Stimulated activated CD4-positive, alpha-beta T cell treated with anti-CD3 and anti-CD28 coated beads, Interleukin-12 subunit alpha, Interleukin-12 subunit beta, amount 100 ng/mL, for 48 hours (primary cell): ENCODE results near the gene CIP2A.
"Not testable (repeated sequence)": the region's sequence is repeated elsewhere in the genome, so short reads cannot be mapped to it uniquely, and the experiment has no call there.

Experiments
- DNase-seq, 3 donors: peaks; one replicate each; pipeline ENCODE4 v3.0.0-alpha.2; 2020; ENCODE audit warnings: low read depth in 2 of 3, low spot score in 1 of 3

Gene CIP2A

DNA sequence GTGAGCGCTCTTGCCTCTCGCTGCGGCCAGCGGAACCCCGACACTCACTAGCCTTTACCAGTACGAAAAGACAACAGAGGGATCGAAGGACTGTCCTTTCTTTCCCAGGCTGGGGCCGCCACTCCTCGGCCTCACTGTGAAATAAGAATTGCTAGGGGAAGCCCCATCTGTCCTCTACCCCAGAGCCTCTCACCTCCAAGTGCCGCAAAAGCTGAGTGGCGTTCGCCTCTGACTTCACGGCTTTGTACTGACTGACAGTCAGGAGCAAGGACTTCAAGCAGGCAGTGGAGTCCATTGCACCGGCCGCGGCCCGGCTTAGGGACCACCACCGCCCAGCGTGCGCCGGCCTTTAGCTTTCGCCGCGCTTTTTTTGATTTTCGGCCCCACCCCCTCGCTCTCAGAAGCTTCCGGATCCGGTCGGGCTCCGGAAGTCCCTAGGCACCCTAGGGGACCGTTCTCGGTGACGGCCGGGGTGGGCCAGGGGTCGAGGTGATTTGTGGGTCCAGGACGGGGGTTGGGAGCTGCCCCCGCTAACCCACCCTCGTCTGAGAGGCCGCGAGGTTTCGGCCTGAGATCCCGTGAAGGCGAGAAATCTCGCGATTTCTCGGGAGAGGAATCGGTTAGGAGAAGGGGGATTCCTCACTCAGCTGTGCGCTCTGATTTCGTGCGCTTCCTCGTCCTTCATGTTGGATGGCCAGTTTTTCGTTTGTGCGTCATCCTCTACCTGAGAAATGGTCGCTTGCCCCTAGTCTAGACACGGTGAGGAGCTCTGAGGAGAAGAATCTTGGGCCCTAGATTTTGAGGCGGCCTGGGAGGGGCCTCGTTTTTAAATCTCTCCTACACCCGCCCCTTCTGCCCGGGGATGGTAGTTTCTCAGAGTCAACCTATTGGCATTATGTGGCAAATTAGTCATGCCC is at the start of gene CIP2A, which contains the start of gene DZIP3:
CIP2A (minus strand) TSS at position 358 of the 917 bp plus-strand sequence; CDS start at position 295, 63 bp downstream.
DZIP3 (plus strand) TSS at position 642 of the 917 bp plus-strand sequence. CDS start 15,685 bp downstream, outside the sequence.
- DNase-seq: peak; percentile 74 to 82 (median 82)

DNA sequence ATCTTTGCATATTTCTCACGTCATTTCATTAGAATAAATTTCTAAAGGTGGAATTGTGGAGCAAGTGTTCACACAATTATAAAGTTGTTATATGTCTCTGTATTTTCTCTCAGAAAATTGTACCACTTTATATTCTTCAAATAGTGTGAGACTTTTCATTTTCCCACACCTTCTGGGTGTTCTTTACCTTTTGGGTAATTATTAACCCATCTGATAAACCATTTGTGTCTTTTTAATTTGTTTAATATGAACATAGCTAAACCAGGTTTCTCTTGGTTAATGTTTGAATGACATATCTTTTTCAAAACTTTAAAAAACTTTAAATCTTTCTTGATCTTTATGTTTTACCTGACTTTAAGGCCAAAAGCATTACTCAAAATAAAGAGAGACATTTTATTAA is 40.7 kb upstream of the CIP2A start:
- no peak for DNase-seq

DNA sequence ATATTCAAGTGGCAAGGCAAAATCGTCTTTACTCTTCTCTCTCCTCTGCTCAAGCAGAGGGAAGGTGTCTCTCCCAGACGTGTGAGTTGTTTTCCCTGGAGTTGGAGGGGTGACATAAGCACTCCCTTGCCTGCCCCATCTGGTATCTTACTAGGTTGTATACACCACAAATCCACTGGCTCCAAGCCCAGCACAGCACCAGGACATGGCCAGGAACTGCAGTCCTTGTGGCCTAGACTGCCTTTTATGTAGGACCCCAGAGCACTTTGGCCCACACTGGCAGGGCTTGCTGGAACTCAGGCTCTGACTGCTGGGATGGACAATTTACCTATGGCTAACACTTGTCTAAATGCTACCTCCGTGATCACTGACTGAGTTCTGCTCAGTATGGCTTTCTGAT is 34.3 kb upstream of the CIP2A start:
- no peak for DNase-seq

DNA sequence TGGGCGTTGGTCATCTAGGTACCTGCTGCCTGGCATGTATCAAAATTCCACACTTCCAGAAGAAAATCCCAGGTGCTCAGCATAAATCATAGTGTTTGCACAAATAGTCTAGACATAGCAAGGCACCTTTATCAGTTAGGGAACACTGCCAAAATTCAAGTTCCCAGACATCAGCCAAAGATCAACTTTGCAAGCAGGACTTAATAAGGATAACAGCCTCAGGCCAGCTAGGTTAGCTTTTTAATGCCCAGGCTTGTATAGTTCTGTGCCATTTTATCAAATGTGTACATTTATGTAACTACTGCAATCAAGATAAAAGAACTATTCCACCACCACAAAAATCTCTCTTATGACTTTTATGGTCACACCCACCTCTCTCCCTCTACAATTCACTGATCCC is 31.0 kb upstream of the CIP2A start:
- no peak for DNase-seq

DNA sequence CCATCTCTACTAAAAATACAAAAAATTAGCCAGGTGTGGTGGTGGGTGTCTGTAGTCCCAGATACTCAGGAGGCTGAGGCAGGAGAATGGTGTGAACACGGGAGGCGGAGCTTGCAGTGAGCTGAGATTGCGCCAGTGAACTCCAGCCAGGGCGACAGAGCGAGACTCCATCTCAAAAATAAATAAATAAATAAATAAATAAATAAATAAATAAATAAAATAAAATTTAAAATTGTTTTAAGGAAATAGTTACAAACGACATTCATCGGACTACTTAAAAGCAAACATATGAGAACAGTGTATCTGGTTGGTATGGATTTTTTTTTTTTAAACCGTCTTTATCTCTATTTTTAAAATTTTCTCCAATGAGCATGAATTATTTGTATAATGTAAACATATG is 26.9 kb upstream of the CIP2A start:
- DNase-seq: not testable (repeated sequence)

DNA sequence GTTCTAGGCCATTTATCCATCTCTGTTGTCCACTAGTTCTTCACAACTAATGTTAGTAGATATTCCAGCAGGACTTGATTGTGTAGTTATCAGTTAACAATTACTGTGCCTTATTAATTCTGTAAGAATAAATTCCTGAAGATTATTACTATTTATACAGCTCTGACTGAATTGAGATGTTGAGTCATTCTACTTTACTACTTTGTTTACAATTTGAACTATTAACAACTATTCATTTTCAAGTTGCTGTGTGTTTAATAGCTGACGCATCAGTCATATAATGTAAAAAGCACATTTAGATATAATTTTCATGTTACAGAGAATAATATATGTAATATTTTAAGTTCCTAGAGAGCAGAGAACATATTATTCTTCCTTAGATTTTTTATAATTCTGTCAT is 21.4 kb upstream of the CIP2A start:
- DNase-seq: no peak

DNA sequence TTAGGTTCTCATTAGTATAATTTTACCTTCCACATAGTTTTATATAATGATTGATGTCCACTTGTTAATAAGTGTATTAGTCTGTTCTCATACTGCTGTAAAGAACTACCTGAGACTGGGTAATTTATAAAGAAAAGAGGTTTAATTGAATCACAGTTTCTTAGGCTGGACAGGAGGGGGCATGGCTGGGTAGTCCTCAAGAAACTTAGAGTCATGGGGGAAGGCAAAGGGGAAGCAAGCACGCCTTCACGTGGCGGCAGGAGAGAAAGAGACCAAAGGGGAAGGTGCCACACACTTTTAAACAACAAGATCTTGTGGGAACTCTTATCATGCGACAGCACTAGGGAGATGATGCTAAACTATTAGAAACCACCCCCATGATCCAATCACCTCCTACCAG is 19.5 kb upstream of the CIP2A start:
- DNase-seq: no peak

DNA sequence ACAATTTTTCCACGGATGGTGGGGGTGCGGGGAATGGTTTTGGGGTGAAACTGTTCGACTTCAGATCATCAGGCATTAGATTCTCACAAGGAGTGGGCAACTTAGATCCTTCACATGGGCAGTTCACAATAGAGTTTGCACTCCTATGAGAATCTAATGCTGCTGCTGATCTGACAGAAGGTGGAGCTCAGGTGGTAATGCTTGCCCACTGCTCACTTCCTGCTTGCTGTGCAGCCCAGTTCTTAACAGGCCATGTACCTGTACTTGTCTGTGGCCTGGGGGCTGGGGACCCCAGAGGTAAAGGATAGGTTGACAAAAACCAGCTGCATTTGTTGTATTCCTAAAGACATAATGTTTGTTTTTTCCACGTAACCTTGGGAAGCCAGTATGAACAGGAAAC is 16.3 kb upstream of the CIP2A start:
- no peak for DNase-seq

DNA sequence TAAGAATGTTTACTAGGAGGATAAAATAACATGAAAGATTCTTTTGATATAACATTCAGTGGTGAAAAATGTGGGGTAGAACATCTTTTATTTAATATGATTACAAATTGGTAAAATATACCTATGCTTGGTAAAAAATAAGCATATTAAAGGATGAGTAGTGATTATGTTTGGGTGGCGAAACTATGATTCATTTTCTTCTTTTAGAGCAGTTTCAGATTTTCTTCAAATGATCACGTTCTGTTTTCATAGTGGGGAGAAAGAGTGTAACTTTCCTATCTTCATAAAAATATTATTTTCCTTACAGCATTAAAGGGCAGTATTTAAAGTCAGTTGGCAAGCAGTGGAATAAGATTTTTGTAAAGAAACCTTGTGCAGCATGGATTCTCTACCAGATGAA is 15.8 kb upstream of the CIP2A start:
- DNase-seq: no peak

DNA sequence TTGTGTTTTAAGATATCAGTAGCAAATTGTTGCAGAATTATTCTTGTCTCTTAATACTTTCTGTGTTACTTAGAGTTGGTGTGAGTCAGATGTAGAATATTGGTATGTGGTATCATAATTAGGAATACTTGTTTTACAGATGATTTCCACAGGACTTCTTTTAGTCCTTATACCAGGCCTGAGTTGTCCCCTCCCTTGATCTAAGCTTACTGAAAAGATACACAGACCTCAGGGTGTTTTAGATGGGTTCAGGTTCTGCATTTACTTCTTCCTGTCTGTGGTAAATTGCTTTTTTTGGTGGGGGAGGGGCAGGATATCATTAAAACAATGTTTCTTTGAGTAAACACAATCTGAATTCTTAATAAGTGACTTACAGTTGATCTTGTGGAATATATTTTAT is 14.5 kb upstream of the CIP2A start:
- DNase-seq: no peak

DNA sequence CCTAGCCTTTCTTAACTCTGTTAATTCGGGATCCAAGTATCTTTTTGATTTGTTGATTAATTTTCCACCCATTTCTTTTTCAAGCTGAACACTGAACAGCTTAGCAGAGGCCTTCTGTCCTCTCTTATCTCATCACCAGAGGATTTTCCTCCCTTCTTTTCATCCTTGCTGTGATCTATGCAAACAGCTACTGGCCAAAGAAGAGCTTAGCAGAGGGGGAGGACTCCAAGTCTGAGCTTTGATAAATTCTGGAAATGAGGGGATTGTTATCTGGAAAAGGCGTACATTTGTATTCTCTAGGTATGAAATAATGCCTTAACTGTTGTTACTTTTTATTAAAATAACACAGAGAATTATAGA is 13.7 kb upstream of the CIP2A start:
- DNase-seq: no peak

DNA sequence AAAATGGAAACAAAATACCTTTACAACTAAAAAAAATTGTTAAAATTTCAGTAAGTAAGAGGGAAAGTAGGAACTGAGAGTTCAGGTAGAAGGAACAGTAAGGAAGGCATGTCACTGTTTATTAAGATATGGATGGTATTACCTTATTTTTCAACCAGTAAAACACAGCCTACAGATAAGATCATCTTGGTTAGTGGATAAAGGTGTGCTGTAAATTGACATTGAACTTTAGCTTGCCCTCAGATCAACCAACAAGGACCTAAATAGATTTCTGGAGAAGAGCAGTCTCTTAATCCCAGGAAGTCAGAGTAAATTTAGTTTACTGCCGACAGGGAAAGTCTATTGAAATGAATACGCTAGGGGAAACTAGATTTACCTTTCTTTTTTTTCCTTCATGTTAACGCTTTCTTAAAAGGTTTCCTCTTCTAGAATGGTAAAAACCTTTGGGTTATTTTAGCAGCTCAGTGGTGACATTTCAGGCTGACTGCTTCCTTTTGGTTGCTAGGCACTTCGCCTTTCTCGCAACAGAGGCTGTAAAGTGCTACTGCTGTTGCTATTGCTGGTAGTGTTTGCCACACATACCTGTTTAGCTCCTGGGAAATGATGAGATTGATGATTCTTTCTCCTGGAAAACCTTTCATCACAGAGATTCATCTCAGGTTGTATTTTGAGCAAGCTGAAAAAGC is 13.2 kb upstream of the CIP2A start:
- no peak for DNase-seq

DNA sequence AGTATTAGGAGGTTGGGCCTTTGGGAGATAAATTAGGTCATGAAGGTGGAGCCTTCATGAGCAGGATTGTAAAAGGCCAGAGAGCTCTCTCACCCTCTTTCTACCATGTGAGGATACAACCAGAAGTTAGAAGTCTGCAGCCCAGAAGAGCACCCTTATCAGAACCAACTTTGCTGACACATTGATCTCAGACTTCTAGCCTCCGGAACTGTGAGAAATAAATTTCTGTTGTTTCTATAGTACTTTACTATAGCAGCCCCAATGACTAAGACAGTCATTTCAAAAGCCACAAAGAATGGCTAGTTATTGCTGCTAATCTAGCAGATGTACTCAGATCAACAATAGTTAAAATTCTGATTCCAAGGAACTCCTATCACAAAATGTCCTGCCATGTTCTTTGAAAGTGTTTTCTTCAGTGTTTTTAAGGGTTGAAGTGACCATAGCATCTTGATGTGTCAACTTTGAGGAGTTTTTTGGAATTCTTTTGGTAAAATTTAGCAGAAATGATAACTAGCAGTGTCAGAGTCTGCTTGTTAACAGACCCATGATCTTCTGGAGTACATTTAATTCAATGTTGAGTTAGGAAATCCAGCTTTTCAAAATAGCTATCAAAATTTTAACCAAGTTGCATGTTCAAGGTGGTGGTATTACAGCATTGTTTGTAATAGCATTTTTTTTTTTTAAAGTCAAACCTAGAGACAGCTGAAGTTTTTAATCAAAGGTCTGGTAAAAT is 10.6 kb upstream of the CIP2A start:
- no peak for DNase-seq

DNA sequence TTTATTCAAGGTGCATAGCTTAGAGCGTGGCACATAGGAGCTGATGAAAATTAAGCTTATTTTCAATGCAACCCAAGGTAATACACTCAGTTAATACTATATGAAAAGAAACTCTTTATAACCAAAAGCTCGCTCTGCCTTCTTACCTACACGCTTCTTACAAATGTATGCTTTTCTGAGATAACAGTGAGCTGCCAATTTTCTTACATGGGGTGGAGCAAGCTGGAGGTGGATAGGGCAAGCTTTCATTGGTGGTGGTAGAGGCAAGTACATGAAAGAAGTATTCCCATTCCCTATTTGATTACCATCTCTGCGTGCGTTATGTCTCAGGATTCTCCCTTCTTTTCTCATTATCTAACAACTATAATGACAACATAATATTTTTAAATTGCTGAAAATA is 9.1 kb upstream of the CIP2A start:
- no peak for DNase-seq

DNA sequence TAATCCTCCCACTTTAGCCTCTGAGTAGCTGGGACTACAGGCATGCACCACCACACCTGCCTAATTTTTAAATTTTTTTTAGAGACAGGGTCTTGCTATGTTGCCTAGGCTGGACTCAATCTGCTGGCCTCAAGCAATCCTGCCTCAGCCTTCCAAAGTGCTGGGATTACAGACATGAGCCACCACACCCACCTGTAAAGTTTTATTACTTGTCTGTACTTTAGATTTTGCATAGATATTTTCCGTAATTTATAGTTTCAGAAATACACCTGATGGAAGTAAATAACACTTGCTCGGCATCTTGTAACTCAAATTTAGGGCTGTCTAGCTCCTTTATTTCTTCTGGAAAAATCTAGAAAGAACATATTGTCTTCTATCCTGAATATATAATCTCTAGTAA is 6.1 kb upstream of the CIP2A start:
- no peak for DNase-seq

DNA sequence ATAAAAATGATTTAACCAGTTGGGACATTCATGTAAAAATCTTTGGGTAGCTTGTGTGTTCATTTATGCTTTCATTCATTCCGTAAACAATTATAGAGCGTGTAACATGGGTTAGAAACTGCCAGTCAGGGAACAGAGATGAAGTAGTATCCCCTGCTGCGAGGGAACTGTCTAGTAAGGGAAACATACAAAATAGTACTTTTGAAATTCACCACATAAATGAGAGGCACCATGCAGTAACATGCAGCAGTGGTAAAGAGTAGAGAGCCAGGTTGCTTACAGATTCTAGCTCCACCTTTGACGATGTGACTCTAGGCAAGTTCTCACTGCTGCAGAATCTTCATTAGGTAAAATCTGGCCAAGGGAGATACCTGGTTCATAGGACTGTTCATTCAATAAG is 1.2 kb upstream of the CIP2A start:
- no peak for DNase-seq

DNA sequence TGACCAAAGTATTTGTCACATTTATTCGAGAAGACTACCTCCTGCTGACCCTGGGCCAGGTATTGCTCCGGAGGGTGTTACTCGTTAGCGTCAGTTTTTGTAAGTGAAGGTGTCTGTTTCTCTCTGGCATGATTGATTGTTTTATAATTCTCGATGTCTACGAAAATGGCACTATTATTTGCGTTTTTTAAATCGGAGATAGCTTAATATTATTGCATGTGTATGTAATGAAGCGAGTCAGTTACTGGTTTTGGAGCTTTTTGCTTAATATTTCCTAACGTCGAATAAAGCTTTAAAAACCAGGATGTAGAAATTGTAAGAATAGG is 723 bp upstream of the CIP2A start:
- DNase-seq: no peak

DNA sequence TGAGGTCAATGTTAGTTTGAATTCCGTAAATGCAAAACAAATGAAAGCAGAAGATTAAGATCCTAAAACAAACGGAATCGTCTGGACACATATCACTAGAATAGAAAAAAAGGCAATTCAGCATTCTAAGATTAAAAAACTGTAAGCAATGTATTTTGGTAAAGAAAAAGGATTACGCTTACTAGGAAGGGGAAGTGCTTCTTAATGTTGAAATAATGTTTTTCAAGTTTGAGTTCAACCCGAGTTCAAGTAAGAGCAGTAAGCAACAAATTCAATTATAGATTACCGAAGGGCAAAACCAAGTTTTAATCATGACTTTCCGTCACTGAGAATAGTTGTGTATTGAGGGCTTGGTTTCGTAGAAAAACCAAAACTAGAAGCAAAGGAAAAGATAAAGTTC is 637 bp downstream of the CIP2A start:
- no peak for DNase-seq

DNA sequence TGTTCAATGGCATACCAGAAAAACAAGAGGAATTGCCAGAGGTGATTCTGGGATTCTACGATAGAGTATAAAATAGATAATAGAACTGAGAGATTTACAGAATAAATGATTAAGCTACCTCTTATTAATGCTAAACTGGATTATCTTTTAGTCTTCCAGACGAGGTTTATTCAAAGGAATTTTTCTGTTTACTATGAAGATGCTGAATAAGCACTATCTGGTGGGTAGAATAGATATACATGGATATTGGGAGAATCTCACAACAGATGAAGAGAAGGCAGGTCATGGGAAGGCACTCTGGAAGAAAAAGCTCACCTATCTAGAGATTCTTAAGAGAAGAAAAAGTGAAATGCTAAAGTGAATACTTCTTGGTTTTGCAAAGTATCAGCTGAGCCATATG is 11.2 kb downstream of the CIP2A start:
- no peak for DNase-seq

DNA sequence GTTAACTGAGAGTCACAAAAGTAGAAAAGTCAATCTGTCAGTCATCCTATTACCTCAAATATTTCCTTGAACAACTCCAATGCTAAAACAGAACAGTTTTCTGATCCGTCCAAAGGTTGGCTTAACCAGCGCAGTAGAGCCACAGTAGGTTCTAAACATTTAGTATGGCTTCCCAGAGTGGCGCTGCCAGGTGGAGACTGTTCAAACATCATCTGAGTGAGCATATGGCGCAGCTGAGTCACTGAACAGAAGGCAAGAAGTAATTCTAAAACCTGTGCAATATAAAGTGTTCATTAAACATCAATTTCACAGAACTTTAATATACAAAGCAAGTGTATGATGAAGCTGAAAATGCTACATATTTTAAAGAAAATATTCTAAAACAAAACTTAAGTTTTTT is 19.9 kb downstream of the CIP2A start:
- DNase-seq: no peak

DNA sequence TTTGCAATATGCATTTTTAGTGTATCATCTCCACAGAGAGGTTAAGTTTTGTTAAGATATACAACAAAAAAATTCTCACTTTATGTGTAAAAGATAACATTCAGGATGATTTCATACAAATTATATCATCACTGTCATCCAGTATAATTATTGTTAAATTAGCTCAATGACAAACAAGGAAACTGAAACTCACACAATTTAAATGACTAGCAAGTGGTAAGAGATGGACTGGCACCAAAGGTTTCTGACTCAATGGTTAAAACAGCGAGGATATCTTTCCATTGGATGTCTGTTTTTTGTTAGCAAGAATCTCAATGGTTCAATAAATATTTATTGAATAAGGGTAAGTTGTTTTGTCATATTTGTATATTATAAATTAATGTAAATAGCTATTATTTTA is 22.6 kb downstream of the CIP2A start:
- DNase-seq: no peak

DNA sequence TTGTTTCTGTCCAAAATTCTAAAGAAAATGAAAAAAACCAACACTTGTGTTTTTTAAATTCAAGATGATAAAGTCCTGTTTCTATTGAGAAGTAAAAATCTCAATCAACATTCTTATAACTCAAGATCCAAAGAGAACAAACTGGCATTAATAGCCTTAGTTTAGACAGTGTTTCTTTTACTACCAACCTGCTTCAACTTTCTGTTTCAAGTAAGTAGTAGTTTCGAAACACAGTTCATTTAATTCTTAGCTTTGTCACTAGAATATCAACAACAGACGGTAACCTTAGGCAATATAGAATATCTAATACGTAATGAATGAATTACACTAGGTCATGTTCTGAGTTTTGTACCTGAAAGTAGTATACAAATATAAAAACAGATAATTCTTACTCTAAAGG is 23.7 kb downstream of the CIP2A start:
- no peak for DNase-seq
